HS-5 (cell line): ENCODE results near the gene WDFY4.
"Not testable (repeated sequence)": the region's sequence is repeated elsewhere in the genome, so short reads cannot be mapped to it uniquely, and the experiment has no call there.

Experiments used
- DNase-seq: peaks from one replicate; pipeline ENCODE4 v3.0.0-alpha.2; 2012; ENCODE audit warnings: low read depth

Gene WDFY4

GRCh38 chr10:48684792-48685623 lies at the start of gene WDFY4:
TSS of gene WDFY4 (plus strand) at chr10:48684873. CDS start at chr10:48709733, 24,860 bp downstream.
- no peak for DNase-seq

GRCh38 chr10:48634984-48635557 lies 49.6 kb upstream of the WDFY4 start:
- no peak for DNase-seq

- no peak for DNase-seq
Observed at GRCh38 chr10:48636231-48636630, 48.4 kb upstream of the WDFY4 start.

GRCh38 chr10:48636901-48637300 lies 47.8 kb upstream of the WDFY4 start:
- DNase-seq: no peak

- DNase-seq: no peak
Observed at GRCh38 chr10:48638158-48638557, 46.5 kb upstream of the WDFY4 start.

- no peak for DNase-seq
Observed at GRCh38 chr10:48638739-48639527, 45.7 kb upstream of the WDFY4 start.

GRCh38 chr10:48639632-48640031 lies 45.0 kb upstream of the WDFY4 start:
- no peak for DNase-seq

- no peak for DNase-seq
Observed at GRCh38 chr10:48640326-48640725, 44.3 kb upstream of the WDFY4 start.

GRCh38 chr10:48641099-48641690 lies 43.5 kb upstream of the WDFY4 start:
- not testable (repeated sequence) for DNase-seq

- no peak for DNase-seq
Observed at GRCh38 chr10:48645600-48645999, 39.1 kb upstream of the WDFY4 start.

GRCh38 chr10:48647073-48647472 lies 37.6 kb upstream of the WDFY4 start:
- not testable (repeated sequence) for DNase-seq

GRCh38 chr10:48648172-48648942 lies 36.3 kb upstream of the WDFY4 start:
- DNase-seq: no peak

GRCh38 chr10:48649349-48649944 lies 35.2 kb upstream of the WDFY4 start:
- no peak for DNase-seq

- DNase-seq: no peak
Observed at GRCh38 chr10:48651293-48651692, 33.4 kb upstream of the WDFY4 start.

- DNase-seq: no peak
Observed at GRCh38 chr10:48651839-48652238, 32.8 kb upstream of the WDFY4 start.

GRCh38 chr10:48652344-48652743 lies 32.3 kb upstream of the WDFY4 start:
- no peak for DNase-seq

- DNase-seq: no peak
Observed at GRCh38 chr10:48653347-48653746, 31.3 kb upstream of the WDFY4 start.

GRCh38 chr10:48653944-48654698 lies 30.6 kb upstream of the WDFY4 start:
- no peak for DNase-seq

- DNase-seq: no peak
Observed at GRCh38 chr10:48655411-48656240, 29.0 kb upstream of the WDFY4 start.
